Hippocampal formation (tissue), 2 donors: ENCODE data around the gene CXCL12.

ENCODE experiments used
- DNase-seq, 2 donors: peaks; one replicate each; lab custom pipeline; 2025; lab: John Stamatoyannopoulos, UW

The CXCL12 gene

GRCh38 chr10:44385696-44386441 lies 972 bp upstream of the CXCL12 start:
- no peak for DNase-seq

DNA sequence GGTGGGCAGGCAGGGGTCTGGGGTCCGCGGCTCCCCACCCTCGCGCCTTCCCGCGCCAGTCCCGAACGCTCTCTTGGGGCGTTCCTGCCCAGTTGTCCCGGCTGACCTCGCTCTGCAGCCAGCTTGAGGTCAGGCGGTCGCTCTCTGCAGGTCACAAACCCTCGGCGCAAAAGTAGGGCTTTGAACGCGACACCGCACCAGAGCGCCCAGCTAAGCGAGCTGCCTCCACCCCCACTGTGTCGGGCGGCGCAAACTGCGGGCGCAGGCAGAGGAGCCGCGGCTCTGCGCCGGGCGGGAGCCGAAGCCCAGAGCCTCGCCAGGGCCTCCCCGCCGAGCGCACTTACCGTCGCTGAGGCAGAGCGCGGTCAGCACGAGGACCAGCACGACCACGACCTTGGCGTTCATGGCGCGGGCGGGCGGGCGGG lies 284 bp downstream of the CXCL12 start:
- DNase-seq = no peak

DNA sequence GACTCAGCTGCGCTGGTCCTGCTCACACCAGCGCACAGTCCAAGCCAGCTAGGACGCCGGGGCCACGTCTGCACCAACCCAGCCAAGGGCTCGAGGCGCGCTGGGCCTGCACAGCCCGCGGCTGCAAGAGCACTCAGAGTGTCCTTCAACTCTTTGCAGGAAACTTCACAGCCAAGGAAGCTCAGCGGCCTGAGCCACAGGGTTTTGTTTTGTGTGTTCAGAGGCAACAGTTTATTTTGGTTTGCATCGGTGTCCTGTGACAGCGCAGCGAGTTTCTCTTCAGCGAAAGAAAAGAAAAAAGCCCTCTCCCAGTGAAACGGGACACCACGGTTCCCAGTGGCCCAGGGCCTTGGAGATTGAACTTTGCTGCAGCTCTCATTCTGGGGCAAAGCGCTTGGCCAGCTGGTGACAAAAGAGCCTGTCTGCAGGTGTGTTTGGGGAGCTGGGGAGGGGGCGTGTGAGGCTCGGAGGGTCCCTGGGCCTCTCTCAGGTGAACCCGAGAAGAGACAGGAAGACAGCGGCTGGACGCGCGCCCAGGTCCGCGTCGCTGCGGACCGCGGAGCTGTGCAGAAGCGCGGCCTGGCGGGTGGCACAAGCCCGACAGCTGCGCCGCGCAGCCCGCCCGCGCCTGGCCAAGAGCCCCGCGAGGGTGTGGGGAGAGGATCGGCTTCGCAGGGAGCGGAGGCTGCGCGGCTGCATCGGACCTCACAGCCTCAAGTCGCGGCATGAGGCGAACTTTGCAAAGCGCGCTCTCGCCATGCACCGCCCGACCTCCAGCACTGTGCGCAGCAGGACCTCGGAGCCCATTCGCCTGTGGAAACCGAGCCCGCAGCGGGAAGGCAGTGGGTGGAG lies 922 bp downstream of the CXCL12 start:
- DNase-seq = no peak

GRCh38 chr10:44382981-44383748 lies 1.7 kb downstream of the CXCL12 start:
- no peak for DNase-seq

DNA sequence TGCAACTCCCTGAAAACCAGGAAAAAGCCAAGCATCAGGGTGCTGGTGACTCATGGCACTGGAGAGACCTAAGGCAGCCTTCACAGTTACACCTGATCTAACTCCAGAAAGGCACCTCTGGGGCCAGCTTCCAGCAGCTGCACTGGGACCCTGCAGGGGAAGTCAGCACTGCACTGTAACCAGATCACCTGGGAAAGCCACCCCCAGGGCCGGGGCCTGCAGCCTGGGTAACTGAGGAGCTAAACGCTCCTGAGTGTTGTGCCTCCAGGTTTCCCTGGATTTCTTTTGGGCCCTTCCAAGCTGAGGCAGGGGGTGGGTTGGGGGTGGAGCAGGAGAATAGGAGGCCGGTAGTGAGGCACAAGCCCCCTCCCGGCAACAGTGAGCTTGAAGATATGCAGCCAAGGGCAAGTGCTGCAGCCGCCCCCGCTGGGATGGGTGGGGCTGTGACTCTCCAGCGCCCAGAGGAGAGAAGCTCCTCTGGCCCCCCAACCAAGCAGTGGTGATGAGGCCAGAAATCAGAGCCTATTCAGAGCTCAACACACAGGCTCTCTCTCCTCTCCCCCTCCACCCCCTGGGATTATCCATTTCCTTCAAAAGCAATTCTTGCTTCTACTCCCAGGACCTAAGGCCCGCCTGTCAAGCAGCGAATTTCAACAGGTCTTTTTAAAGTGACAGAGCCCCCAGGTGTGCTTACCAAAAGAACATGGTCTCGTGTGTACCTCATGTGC lies 2.6 kb downstream of the CXCL12 start:
- DNase-seq = no peak

DNA sequence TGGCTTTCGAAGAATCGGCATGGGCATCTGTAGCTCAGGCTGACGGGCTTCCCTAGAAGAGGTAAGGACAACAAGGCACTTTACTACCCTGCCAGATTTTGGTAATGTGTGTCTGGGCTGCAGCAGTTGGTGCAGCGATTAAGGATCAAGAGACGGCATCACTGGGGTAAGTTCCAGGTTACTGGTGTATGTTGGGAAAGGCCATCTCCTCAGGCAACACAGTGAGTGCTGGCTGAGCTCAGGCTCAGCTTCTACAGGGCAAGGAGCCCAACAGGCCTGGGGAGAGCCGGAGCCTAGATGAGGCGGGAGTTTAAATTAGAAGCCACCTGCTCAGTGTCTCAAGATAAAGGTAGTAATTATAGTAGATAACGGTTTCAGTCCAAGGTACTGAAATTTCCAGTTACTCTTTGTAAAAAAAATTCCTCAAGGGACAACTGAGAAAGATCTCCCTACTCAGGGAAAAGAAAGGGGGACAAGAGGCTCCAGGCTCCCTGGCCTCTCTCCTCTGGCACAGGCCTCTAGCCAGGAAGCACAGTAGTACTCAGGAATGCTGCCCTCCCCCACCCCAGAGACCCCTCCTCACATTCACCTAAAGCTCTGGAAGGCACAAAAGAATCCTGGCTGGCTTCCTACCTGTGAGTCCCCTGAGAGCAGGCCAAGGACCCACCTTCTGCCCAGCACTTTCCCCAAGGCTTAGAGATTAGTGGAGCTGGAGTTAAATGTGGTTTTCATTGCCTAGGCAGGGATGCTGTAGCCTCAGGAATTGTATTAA lies 3.9 kb downstream of the CXCL12 start:
- DNase-seq = no peak

GRCh38 chr10:44379907-44380306 lies 5.0 kb downstream of the CXCL12 start:
- DNase-seq = no peak

- no peak for DNase-seq
Observed at GRCh38 chr10:44378626-44379025, 6.3 kb downstream of the CXCL12 start.

GRCh38 chr10:44377651-44378310 lies 7.1 kb downstream of the CXCL12 start:
- DNase-seq = no peak

GRCh38 chr10:44376472-44377099 lies 8.3 kb downstream of the CXCL12 start:
- no peak for DNase-seq

DNA sequence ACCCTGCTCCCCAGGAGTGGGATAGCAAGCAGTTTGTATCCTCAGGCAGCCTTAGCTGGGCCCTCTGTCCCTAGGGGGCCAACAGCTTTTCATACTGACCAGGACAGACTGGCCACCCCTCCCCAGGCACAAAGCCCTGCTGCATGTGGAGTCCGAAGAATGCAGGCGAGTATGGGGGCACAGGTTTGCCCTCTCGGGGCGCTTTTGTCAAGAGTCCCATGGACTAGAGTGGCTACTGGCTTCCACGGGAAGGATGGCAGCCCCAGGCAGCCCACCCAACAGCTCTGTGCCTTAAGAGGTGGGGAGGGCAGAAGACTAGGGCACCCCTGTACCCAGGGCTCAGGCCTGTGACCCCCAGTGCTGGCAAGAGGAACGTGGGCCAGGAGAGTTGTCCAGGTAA lies 10.7 kb downstream of the CXCL12 start:
- DNase-seq = no peak

GRCh38 chr10:44373341-44373995 lies 11.4 kb downstream of the CXCL12 start:
- DNase-seq = no peak

DNA sequence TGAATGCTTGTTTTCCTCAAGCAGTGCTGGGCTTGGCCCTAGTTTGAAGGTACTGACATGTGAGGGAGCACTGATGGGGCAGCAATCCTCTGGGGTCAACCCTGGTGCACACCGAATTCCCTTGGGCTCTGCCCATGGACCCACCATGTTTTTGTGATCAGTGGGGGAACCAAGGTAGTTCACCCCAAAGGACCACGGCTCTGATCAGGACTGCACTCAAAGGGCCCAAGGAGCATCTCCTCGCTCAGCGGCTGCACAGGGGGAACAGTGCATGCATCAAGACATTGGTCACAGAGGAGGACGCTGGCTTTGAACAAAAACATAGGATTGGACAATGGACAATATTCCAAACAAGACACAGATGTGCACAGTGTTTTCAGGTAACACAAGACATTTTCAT lies 12.7 kb downstream of the CXCL12 start:
- DNase-seq = no peak

DNA sequence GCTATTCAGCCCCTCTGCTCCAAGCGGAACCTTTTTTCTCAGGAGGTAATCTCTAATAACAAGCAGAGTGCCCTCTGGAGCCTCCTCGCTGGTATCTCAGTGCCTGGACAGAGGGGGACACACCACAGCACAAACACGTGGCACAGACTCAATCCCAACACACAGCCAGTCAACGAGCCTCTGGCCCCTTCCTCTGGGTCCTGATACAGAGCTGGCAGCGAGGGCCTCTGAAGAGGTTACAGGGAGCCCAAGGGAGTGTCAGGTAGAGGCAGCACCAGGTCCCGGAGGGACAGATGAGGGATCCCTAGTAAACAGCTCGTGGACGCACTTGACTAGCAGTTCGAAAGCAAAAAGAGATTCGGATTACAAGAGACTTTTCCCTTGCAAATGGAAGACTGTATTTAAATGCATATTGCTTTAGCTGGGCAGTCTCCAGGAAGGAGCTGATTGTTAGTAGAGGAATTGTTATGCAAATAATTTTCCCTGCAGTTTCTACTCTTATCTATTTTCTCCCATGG lies 14.1 kb downstream of the CXCL12 start:
- DNase-seq = no peak

DNA sequence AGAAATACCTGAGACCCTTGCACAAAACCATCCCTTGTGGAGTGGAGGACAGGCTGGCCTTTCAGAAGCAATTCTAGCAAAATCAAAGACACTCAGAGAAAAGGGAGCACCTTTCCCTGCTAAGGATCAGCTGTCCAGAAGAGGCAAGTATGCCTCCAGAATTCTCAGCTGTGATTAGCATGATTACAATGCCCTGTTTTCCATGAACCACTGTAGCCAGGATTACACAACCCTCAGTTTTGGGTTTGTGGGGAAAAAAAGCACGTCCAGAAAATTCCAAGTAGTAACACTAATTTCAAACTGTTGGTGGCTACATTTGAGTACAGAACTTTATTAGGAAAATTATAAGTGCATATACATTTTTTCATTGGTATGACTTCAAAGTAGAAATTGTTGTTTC lies 15.0 kb downstream of the CXCL12 start:
- DNase-seq = no peak

DNA sequence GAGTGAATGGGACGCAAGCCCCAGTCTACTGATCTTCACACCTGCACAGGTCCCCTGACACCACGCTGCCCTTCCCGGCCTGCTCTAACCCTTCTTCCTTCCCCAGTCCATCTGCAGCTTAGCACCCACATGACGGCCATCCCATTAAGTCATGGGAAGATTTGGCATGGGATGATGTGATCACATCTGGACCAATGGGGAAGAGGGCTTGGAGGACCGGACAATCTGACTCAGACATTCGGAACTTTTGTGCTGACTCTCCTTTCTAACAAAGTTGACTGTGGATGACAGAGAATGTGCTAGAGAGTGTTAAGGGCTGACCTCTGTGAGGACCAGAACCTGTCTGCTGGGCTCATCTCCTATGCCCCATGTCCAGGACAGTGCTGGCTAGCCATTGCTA lies 15.6 kb downstream of the CXCL12 start:
- no peak for DNase-seq

DNA sequence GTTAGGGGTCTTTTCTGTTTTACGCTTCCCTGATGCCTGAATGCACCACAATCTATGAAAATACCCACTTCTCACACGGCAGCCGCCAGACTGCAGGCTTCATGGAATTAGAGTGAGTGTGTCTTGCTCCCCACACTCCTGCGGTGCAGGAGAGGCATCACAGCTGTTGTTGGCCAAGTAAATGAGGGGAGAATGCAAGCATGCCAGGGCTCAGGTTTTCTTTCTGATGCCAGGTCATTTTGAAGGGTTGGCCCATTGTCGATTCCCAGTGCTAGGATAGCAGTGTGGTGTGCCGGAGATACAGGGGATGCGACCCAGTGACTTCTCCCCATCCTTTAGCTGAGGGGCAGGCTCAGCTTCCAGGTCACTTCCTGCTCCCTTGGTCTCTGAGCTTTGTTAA lies 16.3 kb downstream of the CXCL12 start:
- no peak for DNase-seq

DNA sequence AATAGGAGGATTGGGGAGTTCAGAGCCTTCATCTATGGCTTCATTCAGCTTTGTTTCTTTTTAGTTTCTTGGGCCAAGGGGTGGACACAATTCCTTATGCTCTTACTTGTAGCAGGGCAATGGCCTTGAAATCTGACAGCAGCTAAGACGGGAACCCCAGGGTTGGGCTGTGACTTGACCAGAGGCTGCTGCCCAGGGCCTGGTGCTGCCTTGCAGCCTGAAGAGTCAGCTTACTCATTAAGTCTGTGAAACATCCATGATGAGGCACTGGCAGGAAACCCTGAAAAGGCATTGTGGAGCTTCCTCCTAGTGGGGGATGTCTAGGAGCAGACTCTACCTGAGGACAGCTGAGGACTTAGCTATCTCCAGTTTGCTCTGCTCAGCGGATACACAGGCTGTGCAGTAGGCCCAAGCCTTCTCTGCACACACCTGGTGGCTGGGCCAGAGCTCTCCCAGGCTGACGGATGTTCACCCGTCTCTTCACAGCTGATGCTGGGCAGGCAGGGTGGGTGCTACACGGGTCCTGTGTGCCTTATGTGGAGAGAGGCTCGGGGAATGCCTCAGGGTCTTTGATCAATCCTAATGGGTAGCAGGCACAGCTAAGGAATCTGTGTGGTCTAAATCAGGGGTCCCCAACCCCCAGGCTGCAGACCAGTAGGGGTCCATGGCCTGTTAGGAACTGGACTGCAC lies 17.8 kb downstream of the CXCL12 start:
- DNase-seq = no peak

- no peak for DNase-seq
Observed at GRCh38 chr10:44364566-44364965, 20.3 kb downstream of the CXCL12 start.
